ENCODE measurements around the gene CEP44. TPM values are rescaled to one million over a fixed set of nuclear protein-coding genes. Genes with fewer than 3 reads are reported as not detected.
A peak's percentile ranks its signal among the peaks of the same experiment; 100 is the strongest.
"Not testable (repeated sequence)": the region's sequence is repeated elsewhere in the genome, so short reads cannot be mapped to it uniquely, and the experiment has no call there.

The CEP44 gene
- total RNA-seq, 4 donors from 2014 or later, result 5.8 to 13.9 (median 9.0) TPM

GRCh38 chr4:174252412-174252811 lies 31.3 kb upstream of the CEP44 start:
- DNase-seq (ENCODE audit: low spot score), result no peak
- no peak for TF ChIP-seq CTCF (IDR thresholded peaks at IDR 0.05)
- no peak for ATAC-seq (ENCODE audit: low FRiP score)

GRCh38 chr4:174254613-174255012 lies 29.1 kb upstream of the CEP44 start:
- no peak for ATAC-seq (ENCODE audit: low FRiP score)
- DNase-seq (ENCODE audit: low spot score), result no peak
- no peak for TF ChIP-seq CTCF (IDR thresholded peaks at IDR 0.05)

GRCh38 chr4:174255374-174255773 lies 28.3 kb upstream of the CEP44 start:
- TF ChIP-seq CTCF (IDR thresholded peaks at IDR 0.05), result no peak
- ATAC-seq (ENCODE audit: low FRiP score), result no peak

GRCh38 chr4:174255786-174256185 lies 27.9 kb upstream of the CEP44 start:
- ATAC-seq (ENCODE audit: low FRiP score) (no peak), DNase-seq (ENCODE audit: low spot score) (no peak)
- no peak for TF ChIP-seq CTCF (IDR thresholded peaks at IDR 0.05)

More at GRCh38 chr4:174255374-174255773, 28.3 kb upstream of the CEP44 start:
- no peak for DNase-seq (ENCODE audit: low spot score)

- no peak for TF ChIP-seq CTCF (IDR thresholded peaks at IDR 0.05)
- no peak for DNase-seq (ENCODE audit: low spot score)
- peak; percentile 44 for ATAC-seq (ENCODE audit: low FRiP score)
Observed at GRCh38 chr4:174256277-174256713, 27.4 kb upstream of the CEP44 start.

- DNase-seq (ENCODE audit: low spot score), result no peak
- TF ChIP-seq CTCF (IDR thresholded peaks at IDR 0.05), result no peak
- ATAC-seq (ENCODE audit: low FRiP score), result no peak
Observed at GRCh38 chr4:174259580-174259979, 24.1 kb upstream of the CEP44 start.

GRCh38 chr4:174260099-174260498 lies 23.6 kb upstream of the CEP44 start:
- ATAC-seq (ENCODE audit: low FRiP score) (no peak), DNase-seq (ENCODE audit: low spot score) (no peak)
- no peak for TF ChIP-seq CTCF (IDR thresholded peaks at IDR 0.05)

- not testable (repeated sequence) for ATAC-seq (ENCODE audit: low FRiP score); DNase-seq (ENCODE audit: low spot score)
Observed at GRCh38 chr4:174261432-174261831, 22.3 kb upstream of the CEP44 start.

Measured in omental fat pad (tissue), 4 donors.